ENCODE data around the gene TOX4.
A peak's percentile ranks its signal among the peaks of the same experiment; 100 is the strongest.

Gene TOX4

DNA sequence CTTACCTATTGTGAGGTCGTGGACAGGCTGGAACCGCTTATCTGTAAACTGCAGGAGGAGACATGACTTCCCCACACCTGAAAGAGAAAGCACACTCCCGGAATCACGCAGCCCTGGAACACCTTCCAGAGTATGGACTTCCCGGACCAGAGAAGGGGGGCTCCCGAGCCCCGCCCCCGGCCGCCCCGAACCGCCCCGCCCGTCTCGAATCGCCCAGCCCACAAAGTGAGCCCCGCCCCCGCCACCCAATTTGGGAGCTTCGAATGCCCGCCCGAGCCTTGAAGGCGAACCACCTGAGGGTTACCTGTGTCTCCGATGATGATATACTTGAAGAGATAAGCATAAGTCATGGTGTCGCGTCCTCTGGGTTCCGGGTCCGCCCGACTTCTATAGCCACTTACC, 471 bp upstream of the TOX4 start:
- Histone ChIP-seq H4K20me1 (ENCODE audit: insufficient read depth, low read length) (no peaks in the 10 kb centered on the region; the same call in 1 of the 2 replicates), H3K4me1 (ENCODE audit: insufficient read depth, low read length) (peaks cover 30% of the 10 kb centered on the region), H3K79me2 (ENCODE audit: insufficient read depth, low read length) (peaks cover 51% of the 10 kb centered on the region), H2AFZ (ENCODE audit: low read depth, low read length) (peak overlapping the region; percentile 51), H3K9me3 (ENCODE audit: insufficient read depth, low read length, severe bottlenecking) (no peaks in the 10 kb centered on the region), H3K4me3 (ENCODE audit: low read depth in 1 of 2, low read length in 2 of 2) (peak overlapping the region; percentile 43 to 81; a peak in 3 of 4 replicates), H3K9ac (ENCODE audit: low read depth, low read length) (peak overlapping the region; percentile 52), H3K4me2 (ENCODE audit: insufficient read depth, low read length) (peak overlapping the region; percentile 64), H3K36me3 (ENCODE audit: insufficient read depth, low read length) (peaks cover 13% of the 10 kb centered on the region), H3K27me3 (ENCODE audit: insufficient read depth, low read length, poor library complexity) (no peaks in the 10 kb centered on the region), H3K27ac (ENCODE audit: low read length) (peak overlapping the region; percentile 70)
- ATAC-seq (ENCODE audit: insufficient read depth, low read depth) (peak; percentile 52), DNase-seq (no peak)
- no peak for TF ChIP-seq EZH2 (IDR thresholded peaks at IDR 0.05; ENCODE audit: borderline replicate concordance, low read depth, low read length, severe bottlenecking)
- TF ChIP-seq, protein P1, sequence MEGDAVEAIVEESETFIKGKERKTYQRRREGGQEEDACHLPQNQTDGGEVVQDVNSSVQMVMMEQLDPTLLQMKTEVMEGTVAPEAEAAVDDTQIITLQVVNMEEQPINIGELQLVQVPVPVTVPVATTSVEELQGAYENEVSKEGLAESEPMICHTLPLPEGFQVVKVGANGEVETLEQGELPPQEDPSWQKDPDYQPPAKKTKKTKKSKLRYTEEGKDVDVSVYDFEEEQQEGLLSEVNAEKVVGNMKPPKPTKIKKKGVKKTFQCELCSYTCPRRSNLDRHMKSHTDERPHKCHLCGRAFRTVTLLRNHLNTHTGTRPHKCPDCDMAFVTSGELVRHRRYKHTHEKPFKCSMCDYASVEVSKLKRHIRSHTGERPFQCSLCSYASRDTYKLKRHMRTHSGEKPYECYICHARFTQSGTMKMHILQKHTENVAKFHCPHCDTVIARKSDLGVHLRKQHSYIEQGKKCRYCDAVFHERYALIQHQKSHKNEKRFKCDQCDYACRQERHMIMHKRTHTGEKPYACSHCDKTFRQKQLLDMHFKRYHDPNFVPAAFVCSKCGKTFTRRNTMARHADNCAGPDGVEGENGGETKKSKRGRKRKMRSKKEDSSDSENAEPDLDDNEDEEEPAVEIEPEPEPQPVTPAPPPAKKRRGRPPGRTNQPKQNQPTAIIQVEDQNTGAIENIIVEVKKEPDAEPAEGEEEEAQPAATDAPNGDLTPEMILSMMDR (IDR thresholded peaks at IDR 0.05; ENCODE audit: borderline replicate concordance, extremely low read depth, low read length, poor library complexity, severe bottlenecking): no peak

DNA sequence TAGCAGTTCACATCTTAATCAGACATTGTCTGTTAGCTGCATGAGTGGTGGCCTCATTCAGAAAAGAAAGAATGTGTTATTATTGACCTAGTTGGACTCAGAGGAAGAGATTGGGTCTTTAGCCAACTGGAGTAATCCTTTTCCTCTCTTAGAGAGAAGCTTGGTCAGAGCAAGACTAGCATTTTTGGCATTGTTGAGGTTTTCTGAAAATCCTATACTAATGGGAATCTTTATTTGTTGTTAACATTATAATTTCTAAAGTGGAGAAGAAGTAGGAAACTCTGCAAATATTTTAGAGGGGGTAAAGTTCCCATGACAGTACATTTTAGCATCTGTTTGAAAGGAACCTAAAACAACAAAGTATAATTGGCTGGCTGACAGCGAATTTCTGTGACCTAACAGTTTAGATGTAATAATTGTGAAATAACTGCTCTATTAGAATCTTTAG, 9.7 kb downstream of the TOX4 start:
- H3K36me3 ChIP-seq (ENCODE audit: insufficient read depth, low read length): peaks cover 52% of the 10 kb centered on the region
- H4K20me1 ChIP-seq (ENCODE audit: insufficient read depth, low read length): 0 out of 2 replicates have a peak, but pooled peaks cover 7% of the 10 kb centered on the region
- no peak overlapping the region for H3K4me2 ChIP-seq (ENCODE audit: insufficient read depth, low read length)
- H3K4me1 ChIP-seq (ENCODE audit: insufficient read depth, low read length): no peaks in the 10 kb centered on the region
- no peaks in the 10 kb centered on the region for H3K9me3 ChIP-seq (ENCODE audit: insufficient read depth, low read length, severe bottlenecking)
- no peak overlapping the region for H3K27ac ChIP-seq (ENCODE audit: low read length)
- ATAC-seq (ENCODE audit: insufficient read depth, low read depth) (no peak), DNase-seq (no peak)
- no peak overlapping the region for H3K9ac ChIP-seq (ENCODE audit: low read depth, low read length)
- H3K4me3 ChIP-seq (ENCODE audit: low read depth in 1 of 2, low read length in 2 of 2): no peak overlapping the region
- peaks cover 42% of the 10 kb centered on the region for H3K79me2 ChIP-seq (ENCODE audit: insufficient read depth, low read length)
- H3K27me3 ChIP-seq (ENCODE audit: insufficient read depth, low read length, poor library complexity): no peaks in the 10 kb centered on the region
- TF ChIP-seq, protein P1 (IDR thresholded peaks at IDR 0.05; ENCODE audit: borderline replicate concordance, extremely low read depth, low read length, poor library complexity, severe bottlenecking): no peak
- TF ChIP-seq EZH2 (IDR thresholded peaks at IDR 0.05; ENCODE audit: borderline replicate concordance, low read depth, low read length, severe bottlenecking): no peak
- no peak overlapping the region for H2AFZ ChIP-seq (ENCODE audit: low read depth, low read length)

DNA sequence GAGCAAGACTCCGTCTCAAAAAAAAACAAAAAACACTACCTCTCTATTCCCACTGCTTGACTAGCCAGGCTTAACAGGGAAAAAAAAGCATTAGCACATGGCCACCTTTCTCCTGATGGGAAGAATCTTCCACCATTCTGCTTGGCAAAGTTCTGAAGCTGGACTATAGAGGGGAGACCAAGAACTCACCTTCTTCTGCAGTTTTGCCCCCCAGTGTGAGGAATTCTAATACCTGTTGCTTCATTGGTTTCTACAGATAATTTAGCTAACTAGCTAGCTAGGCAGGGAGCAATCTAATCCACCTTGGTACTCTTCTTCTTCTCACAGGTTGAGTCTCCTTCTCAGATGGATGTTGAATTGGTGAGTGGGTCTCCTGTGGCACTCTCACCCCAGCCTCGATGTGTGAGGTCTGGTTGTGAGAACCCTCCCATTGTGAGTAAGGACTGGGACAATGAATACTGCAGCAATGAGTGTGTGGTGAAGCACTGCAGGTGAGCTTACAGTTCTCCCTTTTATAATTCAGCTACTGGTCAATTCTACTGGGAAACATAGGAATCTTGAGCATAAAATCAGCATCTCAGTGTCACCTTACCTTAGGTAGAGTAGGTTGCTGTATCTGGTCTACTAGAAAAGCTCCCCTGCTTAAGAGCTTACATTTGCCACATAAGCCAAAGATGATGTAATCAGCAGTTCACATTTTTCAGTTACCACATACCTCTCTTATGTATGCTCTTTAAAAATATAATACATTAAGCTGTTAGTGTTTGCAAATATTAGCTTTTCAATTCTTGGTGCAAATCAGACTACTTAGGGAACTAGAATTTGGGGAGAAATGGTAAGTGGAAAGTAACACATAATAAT, 18.1 kb downstream of the TOX4 start:
- H3K9ac ChIP-seq (ENCODE audit: low read depth, low read length): no peak overlapping the region
- no peak overlapping the region for H3K27ac ChIP-seq (ENCODE audit: low read length)

More for the DNA sequence above, 18.1 kb downstream of the TOX4 start:
- no peaks in the 10 kb centered on the region for H3K9me3 ChIP-seq (ENCODE audit: insufficient read depth, low read length, severe bottlenecking)
- H3K4me1 ChIP-seq (ENCODE audit: insufficient read depth, low read length): no peaks in the 10 kb centered on the region
- ATAC-seq (ENCODE audit: insufficient read depth, low read depth) (no peak), DNase-seq (no peak)
- H3K79me2 ChIP-seq (ENCODE audit: insufficient read depth, low read length): no peaks in the 10 kb centered on the region
- no peaks in the 10 kb centered on the region for H4K20me1 ChIP-seq (ENCODE audit: insufficient read depth, low read length)
- no peak overlapping the region for H3K4me2 ChIP-seq (ENCODE audit: insufficient read depth, low read length)
- no peak overlapping the region for H2AFZ ChIP-seq (ENCODE audit: low read depth, low read length)
- no peaks in the 10 kb centered on the region for H3K27me3 ChIP-seq (ENCODE audit: insufficient read depth, low read length, poor library complexity)
- TF ChIP-seq EZH2 (IDR thresholded peaks at IDR 0.05; ENCODE audit: borderline replicate concordance, low read depth, low read length, severe bottlenecking): no peak
- TF ChIP-seq, protein P1 (IDR thresholded peaks at IDR 0.05; ENCODE audit: borderline replicate concordance, extremely low read depth, low read length, poor library complexity, severe bottlenecking): no peak
- H3K36me3 ChIP-seq (ENCODE audit: insufficient read depth, low read length): peaks cover 84% of the 10 kb centered on the region
- no peak overlapping the region for H3K4me3 ChIP-seq (ENCODE audit: low read depth in 1 of 2, low read length in 2 of 2)
